K562 (cell line): ENCODE data around the gene XRN2. TPM values are rescaled to one million over a fixed set of nuclear protein-coding genes. Genes with fewer than 3 reads are reported as not detected.

ENCODE experiments used
- CBFA2T3 ChIP-seq: fragments of 450-650 bp; IDR thresholded peaks from 2 replicates; pipeline ENCODE4 v1.6.1; 2017
- CEBPG ChIP-seq, 3 experiments: fragments of 200-800 bp in 1 of 3; sonication (Bioruptor generic) in 1 of 3; sonication (generic) in 1 of 3; formaldehyde crosslinking in 1 of 3; IDR thresholded peaks in 2 of 3; conservative IDR thresholded peaks in 1 of 3; 2 replicates each; pipeline versions ENCODE4 v1.6.1 to v1.8.0; 2016 to 2022; ENCODE audit warnings: missing compliant biosample characterization in 2 of 3, missing genetic modification characterization in 2 of 3, mild to moderate bottlenecking in 1 of 3, missing genetic modification reagents in 1 of 3
- EHMT2 ChIP-seq: fragments of 450-650 bp; IDR thresholded peaks from 2 replicates; pipeline ENCODE4 v1.6.1; 2018; ENCODE audit warnings: antibody characterized with exemption
- EP300 ChIP-seq: IDR thresholded peaks from 2 replicates; pipeline ENCODE4 v1.6.1; 2012; ENCODE audit warnings: low read length, improper control_type of control experiment
- FOSL1 ChIP-seq: fragments of 200-800 bp; sonication (Bioruptor generic); conservative IDR thresholded peaks from 2 replicates; pipeline ENCODE4 v1.6.1; 2016; ENCODE audit warnings: missing genetic modification characterization, missing compliant biosample characterization
- HDAC2 ChIP-seq: fragments of 450-650 bp; IDR thresholded peaks from 2 replicates; pipeline ENCODE4 v1.6.1; 2016; ENCODE audit warnings: mild to moderate bottlenecking
- MCM5 ChIP-seq: fragments of 450-650 bp; IDR thresholded peaks from 2 replicates; pipeline ENCODE4 v1.6.1; 2016; ENCODE audit warnings: low read depth
- NFE2 ChIP-seq: IDR thresholded peaks from 2 replicates; pipeline ENCODE4 v1.6.1; 2014; ENCODE audit warnings: antibody characterized with exemption, low read depth
- PHTF2 ChIP-seq: fragments of 250-450 bp; sonication (Bioruptor Pico); IDR thresholded peaks from 2 replicates; pipeline ENCODE4 v1.5.0; 2021; ENCODE audit warnings: mild to moderate bottlenecking
- RBBP5 ChIP-seq: fragments of 200-600 bp; sonication (generic); IDR thresholded peaks from 2 replicates; pipeline ENCODE4 v1.6.1; 2012; ENCODE audit warnings: borderline replicate concordance, mild to moderate bottlenecking, low read length, control low read depth, inconsistent platforms; ENCODE audit not compliant: insufficient read depth, poor library complexity, severe bottlenecking
- SMAD3 ChIP-seq: fragments of 450-650 bp; formaldehyde crosslinking; conservative IDR thresholded peaks from 2 replicates; pipeline ENCODE4 v1.4.0; 2020; ENCODE audit warnings: mild to moderate bottlenecking
- SMARCA5 ChIP-seq: fragments of 450-650 bp; IDR thresholded peaks from 2 replicates; pipeline ENCODE4 v1.6.1; 2016
- SMARCC2 ChIP-seq: fragments of 450-650 bp; IDR thresholded peaks from 2 replicates; pipeline ENCODE4 v1.6.1; 2017; ENCODE audit warnings: antibody characterized with exemption, moderate library complexity, mild to moderate bottlenecking, low read depth
- SOX6 ChIP-seq: fragments of 450-650 bp; IDR thresholded peaks from 2 replicates; pipeline ENCODE4 v1.6.1; 2014; ENCODE audit warnings: mild to moderate bottlenecking
- XRCC3 ChIP-seq: fragments of 450-650 bp; IDR thresholded peaks from 2 replicates; pipeline ENCODE4 v1.6.1; 2017; ENCODE audit warnings: mild to moderate bottlenecking, moderate library complexity
- ZEB2 ChIP-seq: fragments of 450-650 bp; IDR thresholded peaks from 2 replicates; pipeline ENCODE4 v1.6.1; 2016
- polyA plus RNA-seq, 8 experiments: library from polyadenylated mRNA; depleted of rRNA in 4 of 8; stranded (reverse) in 5 of 8; unstranded in 3 of 8; fragments of >200 nt; fragmentation: Nextera tagmentation in 2 of 8; fragmentation: Illumina TruSeq in 1 of 8; extraction: Ambion mirVana in 2 of 8; extraction: Trizol in 1 of 8; gene quantifications; 2 replicates each; pipeline versions ENCODE4 v1.2.1 to v1.2.3, GENCODE V29; 2011 to 2014; ENCODE audit warnings: inconsistent platforms in 1 of 8, missing spikeins in 1 of 8
- total RNA-seq, 7 experiments: library from RNA; depleted of rRNA in 6 of 7; stranded (reverse); fragments of >200 nt in 6 of 7; fragmentation: Illumina TruSeq in 2 of 7; extraction: Trizol in 2 of 7; gene quantifications; 2 replicates each; pipeline versions ENCODE4 v1.2.1 to v1.2.3, GENCODE V29; 2011 to 2021; ENCODE audit warnings: low replicate concordance in 1 of 7
- TF ChIP-seq, protein P1 (sequence below): fragments of 450-650 bp; formaldehyde crosslinking; IDR thresholded peaks from 2 replicates; pipeline ENCODE4 v1.4.0; 2020; ENCODE audit warnings: mild to moderate bottlenecking, mixed read lengths

The XRN2 gene
- total and polyA plus RNA-seq, 9 of the 15 experiments (the other 6 are each of a cell fraction or from before 2014, with no cell fraction given), result 41.8 to 67.3 (median 51.4) TPM

DNA sequence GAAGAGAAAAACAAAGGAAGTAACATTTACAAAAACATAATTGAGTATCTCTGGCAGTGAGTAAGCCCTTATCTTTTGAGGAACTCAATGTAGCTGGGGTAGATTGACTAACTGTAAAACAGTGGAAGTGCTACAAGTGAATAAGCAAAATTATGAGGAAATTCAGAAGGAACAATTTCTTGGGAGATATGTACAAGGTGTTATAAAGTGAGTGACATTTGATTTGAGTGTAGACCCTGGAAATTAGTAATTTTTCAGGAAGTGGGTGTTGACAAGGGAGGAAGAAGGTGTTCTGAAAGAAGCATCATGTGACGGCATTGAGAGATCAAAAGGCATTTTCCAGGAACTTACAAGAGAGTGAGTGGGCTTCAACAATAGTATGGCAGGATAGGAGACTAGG is 22.2 kb downstream of the XRN2 start (continued):
- TF ChIP-seq, protein P1, sequence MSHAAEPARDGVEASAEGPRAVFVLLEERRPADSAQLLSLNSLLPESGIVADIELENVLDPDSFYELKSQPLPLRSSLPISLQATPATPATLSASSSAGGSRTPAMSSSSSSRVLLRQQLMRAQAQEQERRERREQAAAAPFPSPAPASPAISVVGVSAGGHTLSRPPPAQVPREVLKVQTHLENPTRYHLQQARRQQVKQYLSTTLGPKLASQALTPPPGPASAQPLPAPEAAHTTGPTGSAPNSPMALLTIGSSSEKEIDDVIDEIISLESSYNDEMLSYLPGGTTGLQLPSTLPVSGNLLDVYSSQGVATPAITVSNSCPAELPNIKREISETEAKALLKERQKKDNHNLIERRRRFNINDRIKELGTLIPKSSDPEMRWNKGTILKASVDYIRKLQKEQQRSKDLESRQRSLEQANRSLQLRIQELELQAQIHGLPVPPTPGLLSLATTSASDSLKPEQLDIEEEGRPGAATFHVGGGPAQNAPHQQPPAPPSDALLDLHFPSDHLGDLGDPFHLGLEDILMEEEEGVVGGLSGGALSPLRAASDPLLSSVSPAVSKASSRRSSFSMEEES (CRISPR knock-in tag), result 0 out of 2 replicates have a peak, but pooled peaks have one; percentile 7
- TF ChIP-seq SMARCC2 (peak; percentile 45; the same call in 1 of the 2 replicates), CBFA2T3 (peak; percentile 38; the same call in 1 of the 2 replicates), CEBPG (CRISPR knock-in tag; IDR thresholded peaks at IDR 0.05) (no peak), CEBPG (tag; conservative IDR thresholded peaks at IDR 0.05 in 1 of 2, IDR thresholded peaks at IDR 0.05 in 1 of 2) (0 out of 4 replicates have a peak, but pooled peaks of 1 of the 2 experiments have one; percentile 5), XRCC3 (no peak), SMARCA5 (no peak), EHMT2 (0 out of 2 replicates have a peak, but pooled peaks have one; percentile 49), HDAC2 (no peak), SOX6 (peak; percentile 66; the same call in 1 of the 2 replicates), NFE2 (peak; percentile 72), MCM5 (no peak), PHTF2 (CRISPR knock-in tag) (no peak), FOSL1 (tag) (peak; percentile 76), ZEB2 (peak; percentile 33; the same call in 1 of the 2 replicates), SMAD3 (no peak), RBBP5 (no peak), EP300 (peak; percentile 62)
